AG08395 (cell line): ENCODE results near the gene RASGRP4.
"Not testable (repeated sequence)": the region's sequence is repeated elsewhere in the genome, so short reads cannot be mapped to it uniquely, and the experiment has no call there.

Experiments
- DNase-seq: peaks from one replicate; pipeline ENCODE4 v3.0.0; 2012; ENCODE audit warnings: mixed read lengths, low spot score

RASGRP4 gene

GRCh38 chr19:38371081-38371480 is 54.9 kb downstream of the RASGRP4 start:
- DNase-seq, result no peak

DNA sequence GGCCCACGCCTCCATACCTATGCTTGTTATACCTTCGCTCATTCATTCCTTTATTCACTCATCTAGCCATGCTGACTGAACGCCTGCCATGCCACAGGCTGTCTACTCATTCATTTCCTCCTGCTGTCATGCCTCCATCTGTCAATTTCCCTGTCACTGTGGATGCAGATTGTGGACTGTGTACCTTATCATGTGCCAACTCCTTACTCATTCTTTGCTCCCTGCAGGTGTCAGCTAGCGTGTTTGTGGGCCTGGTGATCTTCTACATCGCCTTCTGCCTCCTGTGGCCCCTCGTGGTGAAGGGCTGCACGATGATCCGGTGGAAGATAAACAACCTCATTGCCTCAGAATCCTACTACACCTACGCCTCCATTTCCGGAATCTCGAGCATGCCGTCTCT is 55.7 kb downstream of the RASGRP4 start:
- no peak for DNase-seq

GRCh38 chr19:38369584-38369983 is 56.4 kb downstream of the RASGRP4 start:
- DNase-seq, result no peak

DNA sequence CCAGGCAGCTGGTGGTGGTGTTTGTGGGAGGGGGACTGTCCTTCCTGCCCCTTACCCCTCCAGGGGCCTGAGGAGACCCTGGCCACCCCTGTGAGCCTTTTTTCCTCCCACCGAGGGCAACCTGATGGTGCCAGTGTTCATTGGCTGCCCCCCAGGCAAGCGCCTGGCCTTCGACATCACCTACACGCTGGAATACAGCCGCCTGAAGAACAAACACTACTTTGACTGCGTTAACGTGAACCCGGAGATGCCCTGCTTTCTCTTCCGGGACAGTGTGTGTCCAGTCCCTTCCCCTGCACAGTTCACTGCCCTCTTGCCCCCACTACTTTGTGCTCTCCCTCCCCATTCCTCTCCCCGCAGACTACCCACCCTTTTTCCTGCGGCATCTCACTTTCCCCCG is 59.0 kb downstream of the RASGRP4 start:
- DNase-seq, result no peak

DNA sequence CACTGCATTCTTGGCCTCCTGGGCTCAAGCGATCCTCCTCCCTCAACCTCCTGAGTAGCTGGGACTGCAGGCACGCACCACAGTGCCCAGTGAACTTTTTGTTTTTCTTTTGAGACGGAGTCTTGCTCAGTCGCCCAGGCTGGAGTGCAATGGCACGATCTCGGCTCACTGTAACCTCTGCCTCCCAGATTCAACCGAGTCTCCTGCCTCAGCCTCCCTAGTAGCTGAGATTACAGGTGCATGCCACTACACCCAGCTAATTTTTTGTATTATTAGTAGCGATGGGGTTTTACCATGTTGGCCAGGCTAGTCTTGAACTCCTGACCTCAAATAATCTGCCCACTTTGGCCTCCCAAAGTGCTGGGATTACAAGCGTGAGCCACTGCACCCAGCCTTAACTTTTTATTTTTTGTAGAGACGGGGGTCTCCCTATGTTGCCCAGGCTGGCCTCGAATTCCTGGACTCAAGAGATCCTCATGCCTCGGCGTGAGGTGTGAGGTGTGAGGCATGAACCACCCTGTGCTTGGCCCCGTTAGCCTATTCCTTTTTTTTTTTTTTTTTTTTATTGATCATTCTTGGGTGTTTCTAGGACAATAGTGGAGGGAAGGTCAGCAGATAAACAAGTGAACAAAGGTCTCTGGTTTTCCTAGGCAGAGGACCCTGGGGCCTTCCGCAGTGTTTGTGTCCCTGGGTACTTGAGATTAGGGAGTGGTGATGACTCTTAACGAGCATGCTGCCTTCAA is 62.9 kb downstream of the RASGRP4 start:
- DNase-seq, result not testable (repeated sequence)

GRCh38 chr19:38362076-38362945 is 63.7 kb downstream of the RASGRP4 start:
- peak; percentile 85 for DNase-seq

GRCh38 chr19:38361633-38362075 is 64.4 kb downstream of the RASGRP4 start:
- DNase-seq, result peak; percentile 85

DNA sequence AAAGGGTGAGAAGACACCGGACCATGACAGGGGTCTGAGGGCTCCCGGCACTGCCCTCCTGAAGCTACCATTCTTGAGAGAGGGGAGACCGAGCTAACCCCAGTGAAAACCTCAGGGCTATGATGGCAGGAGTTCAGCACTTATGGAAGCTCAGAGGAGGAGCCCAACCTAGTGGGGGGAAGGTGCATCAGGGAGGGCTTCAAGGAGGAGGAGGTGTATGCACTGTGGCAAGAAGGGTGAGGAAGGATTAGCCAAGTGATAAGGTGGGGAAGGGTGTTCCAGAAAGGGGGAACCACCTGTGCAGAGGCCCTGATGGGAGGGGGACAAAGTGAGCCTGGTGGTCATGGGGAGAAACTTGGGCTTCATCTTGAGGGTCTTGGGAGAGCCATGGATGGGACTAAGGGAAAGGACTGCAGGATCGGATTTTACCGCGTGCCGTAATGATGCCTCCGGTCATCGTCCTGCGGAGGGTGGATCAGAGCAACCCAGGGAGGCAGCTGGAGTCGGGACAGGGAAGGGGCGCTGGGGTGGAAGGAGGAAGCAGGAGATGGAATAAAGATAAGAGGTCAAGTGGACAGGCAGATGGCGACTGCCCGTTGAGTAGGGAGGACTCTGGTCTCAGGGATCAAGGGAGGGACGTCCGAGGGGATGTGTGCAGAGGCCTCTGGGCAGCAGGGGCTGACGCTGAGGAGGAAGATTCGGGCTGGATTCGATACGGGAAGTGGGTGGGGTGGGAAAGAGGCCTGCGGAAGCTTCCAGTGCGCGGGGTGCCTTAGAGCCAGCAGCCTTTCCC is 65.0 kb downstream of the RASGRP4 start:
- no peak for DNase-seq

DNA sequence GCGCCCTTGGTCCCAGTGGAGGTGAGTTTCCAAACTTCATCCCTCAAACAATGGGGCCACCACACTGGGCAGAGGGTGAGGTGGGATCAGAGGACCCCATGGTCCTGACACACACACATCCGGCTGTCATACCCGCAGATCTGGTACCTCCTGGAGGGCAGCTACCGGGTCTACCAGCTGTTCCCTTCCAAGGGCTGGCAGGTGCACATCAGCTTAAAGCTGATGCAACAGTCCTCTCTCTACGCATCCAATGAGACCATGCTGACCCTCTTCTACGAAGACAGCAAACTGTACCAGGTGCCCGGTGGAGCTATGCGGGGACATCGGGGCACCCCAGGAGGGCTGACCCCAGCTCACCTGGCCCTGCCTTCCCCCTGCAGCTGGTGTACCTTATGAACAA is 65.7 kb downstream of the RASGRP4 start:
- no peak for DNase-seq

DNA sequence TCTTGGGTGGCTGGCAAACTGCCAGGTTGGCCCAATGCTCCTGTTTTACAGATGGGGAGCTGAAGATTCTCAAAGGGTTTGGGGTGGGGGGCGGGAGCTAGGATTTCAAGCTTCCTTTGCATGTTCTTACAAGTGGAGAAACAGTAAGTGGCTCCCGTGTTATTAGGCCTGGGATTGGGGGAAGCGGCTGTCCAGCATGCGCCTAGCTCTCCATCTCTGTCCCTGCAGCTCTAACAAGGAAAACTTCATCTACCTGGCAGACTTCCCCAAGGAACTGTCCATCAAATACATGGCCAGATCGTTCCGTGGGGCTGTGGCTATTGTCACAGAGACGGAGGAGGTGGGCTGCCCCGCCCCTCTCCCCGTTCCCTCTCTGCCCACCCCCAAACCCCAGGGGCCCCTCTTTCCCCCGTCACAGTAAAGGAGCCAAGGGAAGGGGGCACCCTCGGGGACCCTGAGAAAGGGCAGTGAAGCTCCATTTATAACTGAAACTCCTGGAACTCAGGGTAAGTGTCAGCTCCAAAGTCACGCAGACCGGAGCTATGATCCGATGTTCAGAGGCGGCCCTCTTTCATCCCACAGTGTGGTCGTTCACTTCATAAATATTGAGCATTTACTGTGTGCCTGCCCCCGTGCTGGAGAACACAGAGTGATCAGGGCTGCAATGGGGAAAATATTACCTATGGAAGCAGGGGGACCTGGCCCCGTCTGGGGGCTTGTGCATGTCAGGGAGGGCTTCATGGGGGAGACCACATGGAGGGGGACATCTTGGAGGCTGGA is 66.6 kb downstream of the RASGRP4 start:
- no peak for DNase-seq
